TTC549 (cell line): ENCODE data around the gene FANCE.
"Not testable (repeated sequence)": the region's sequence is repeated elsewhere in the genome, so short reads cannot be mapped to it uniquely, and the experiment has no call there.

Source experiments
- FAIRE-seq: peaks from 2 replicates; lab custom pipeline; 2012; peaks lifted over from hg19 to GRCh38; lab: Jason Lieb, UNC

FANCE gene

DNA sequence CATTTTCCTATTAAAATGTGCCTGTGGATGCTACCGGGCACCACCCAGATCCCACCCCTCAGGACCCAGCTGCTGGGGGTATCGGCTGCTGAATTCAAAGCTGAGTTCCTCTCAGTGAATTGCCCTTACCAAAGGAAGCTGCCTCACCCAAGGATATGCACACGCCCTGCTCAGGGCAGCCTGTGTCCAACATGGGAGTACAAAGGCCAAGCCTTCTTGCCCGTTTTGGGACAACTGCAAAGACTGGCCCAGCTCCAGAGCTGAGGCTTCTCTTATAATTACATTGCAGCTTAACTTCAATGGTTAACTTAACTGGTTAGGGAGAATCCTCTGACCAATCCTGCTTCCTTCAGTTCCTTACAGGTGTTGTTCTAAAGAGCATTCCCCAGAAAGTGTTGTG, 19.8 kb upstream of the FANCE start:
- FAIRE-seq = no peak

DNA sequence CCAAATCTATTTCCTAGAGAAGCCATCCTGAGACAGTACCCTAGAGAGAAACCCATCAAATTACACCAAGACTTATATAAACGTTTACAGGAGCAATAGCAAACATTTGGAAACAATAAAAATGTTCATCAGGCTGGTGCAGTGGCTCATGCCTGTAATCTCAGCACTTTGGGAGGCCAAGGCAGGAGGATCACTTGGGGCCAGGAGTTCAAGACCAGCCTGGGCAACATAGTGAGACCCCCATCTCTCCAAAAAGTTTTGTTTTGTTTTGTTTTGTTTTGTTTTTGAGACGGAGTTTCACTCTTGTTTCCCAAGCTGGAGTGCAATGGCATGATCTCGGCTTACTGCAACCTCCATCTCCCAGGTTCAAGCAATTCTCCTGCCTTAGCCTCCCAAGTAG, 19.4 kb upstream of the FANCE start:
- not testable (repeated sequence) for FAIRE-seq

DNA sequence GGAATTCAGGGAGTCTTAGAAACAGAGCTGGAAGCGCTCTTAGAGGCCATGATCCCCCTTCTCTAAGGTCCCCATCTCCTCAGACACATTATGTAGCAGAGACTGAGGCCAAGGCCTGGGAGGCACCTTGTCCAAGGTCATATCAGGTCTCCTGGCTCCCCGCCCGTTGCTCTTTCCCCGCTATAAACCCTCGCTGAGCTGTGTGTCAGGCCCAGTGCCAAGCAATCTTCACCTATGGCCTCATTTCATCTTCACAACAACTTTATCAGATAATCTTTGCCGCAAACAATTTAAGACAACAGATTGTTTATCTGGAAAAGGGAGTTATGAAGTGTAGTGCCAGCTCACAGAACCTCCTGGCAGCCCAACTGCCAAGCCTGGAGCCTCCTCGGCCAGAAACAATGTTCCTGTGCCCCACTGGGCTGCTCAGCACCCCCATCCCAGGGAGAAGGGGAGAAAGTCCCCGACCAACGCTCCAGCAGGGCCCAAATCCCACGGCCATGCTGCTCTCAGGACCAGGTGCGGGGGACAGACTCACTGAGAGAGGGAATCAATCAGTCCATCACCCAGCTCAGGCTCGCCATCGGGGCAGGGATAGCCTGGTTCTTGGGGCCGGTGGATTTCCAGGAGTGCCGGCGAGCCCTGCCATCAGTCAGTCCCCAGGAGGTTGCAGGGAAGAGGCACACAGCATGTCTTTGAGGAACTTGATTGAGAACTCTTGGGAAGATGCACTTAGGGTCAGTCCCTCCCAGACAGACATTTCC, 16.9 kb upstream of the FANCE start:
- FAIRE-seq = no peak

DNA sequence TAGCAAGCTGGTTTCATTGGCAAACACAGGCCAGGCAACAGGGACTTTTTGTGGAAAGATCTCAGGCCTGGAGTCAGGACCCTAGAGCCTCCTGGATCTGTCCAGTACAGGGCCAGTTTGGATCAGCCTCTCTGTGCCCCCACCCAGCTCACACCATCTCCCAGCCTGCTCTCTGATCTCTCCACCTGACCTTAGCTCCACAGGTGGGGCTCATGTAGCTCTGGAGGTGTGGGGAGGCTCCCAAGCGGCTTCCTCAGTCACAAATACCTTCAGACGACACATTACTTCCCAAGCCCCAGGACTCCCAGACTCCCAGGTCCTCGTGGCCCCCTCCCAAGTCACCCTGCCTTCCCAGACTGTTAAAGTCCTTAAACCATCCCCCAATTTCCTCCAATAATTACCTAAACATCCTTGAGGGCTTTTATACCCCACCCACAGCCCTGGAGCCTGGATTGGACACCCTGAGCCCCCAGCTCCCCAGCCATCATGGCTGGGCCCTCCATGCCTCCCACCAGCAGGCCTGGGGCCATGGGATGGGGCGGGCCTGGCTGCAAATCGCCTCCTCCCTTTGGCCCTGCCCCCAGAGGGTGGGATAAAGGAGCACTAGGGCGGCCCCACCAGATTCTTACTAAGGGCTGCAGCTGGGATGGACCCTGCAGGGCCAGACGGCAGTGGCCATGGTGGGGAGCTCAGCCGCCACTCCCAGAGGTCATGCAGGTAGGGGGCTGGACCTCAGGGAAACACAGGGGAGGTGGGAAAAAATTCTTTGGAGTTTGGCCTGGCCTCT, 15.9 kb upstream of the FANCE start:
- no peak for FAIRE-seq

DNA sequence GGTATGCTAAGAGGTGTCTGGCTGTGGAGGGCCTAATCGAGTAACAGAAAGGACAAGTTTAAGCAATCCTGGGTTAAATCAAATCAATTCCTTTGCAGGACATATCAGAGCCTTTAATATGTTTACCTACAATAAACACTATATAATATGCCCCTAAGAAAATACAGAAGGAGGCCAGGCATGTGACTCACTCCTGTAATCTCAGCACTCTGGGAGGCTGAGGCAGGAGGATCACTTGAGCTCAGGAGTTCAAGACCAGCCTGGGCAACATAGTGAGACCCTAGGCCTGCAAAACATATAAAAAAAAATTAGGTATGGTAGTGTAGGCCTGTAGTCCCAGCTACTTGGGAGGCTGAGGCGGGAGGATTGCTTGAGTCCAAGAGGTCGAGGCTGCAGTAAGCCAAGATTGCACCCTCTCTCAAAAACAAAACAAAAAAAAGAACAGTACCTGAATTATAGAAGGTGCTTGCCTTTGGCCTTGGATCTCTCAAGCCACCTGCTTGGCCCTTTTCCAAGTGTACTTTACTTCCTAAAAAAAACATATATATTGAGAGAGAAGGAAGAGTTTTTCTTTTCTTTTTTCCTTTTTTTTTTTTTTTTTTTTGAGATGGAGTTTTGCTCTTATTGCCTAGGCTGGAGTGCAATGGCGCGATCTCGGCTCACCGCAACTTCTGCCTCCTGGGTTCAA, 13.6 kb upstream of the FANCE start:
- FAIRE-seq = not testable (repeated sequence)

DNA sequence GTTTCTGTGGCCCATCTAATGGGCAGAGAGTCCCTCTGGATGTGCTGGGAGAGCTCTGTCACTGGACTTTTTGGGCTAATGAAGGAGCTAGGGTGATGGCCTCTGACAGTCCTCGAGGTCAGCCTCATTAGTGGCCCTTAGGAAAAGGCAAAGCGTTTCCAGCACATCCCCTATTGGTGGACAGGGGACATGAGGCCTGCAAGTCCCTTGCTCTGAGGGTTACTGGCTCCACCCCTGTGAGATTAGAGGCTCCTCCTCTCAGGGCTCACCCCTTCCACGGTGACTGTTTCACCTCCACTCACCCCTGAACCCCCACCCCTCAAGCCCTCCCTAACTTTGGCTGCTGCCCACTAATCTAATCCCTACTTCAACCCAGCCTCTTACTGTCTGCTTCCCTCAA, 12.8 kb upstream of the FANCE start:
- no peak for FAIRE-seq

DNA sequence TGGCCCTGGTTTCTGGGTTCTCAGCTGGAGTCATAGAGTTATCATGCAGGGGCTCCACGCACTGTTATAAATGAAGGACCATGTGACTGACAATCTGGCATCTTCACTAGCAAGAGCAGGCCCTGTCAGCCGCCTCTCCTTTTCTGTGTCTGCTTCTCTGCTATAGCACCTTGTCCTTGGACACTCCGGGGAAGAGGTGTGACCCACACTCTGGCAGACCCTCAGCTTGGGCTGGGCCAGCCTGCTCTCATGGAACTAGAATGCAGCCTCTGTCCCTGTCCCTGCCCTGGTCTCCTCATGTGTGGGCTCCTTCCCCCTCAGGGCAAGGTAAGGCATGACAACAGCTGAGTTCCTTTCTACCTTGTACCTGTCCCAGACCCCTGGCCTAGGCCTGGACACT, 10.9 kb upstream of the FANCE start:
- FAIRE-seq = no peak

DNA sequence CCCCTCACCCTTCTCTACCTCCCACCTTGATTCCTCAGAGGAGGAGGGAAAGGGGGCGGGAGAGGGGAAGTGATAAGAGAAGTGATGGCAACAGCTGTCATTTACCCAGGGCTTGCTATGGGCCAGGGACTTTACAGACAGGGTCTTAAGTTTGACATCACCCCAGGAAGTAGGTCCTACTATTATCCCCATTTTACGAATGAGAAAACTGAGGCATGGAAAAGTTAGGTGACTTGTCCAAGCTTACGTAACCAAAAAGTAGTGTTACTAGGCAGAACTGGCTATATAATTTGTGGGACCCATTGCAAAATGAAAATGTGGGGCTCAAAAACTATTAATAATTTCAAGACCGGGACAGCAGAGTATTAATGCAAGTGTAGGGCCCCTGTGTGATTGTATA, 10.5 kb upstream of the FANCE start:
- FAIRE-seq = no peak

DNA sequence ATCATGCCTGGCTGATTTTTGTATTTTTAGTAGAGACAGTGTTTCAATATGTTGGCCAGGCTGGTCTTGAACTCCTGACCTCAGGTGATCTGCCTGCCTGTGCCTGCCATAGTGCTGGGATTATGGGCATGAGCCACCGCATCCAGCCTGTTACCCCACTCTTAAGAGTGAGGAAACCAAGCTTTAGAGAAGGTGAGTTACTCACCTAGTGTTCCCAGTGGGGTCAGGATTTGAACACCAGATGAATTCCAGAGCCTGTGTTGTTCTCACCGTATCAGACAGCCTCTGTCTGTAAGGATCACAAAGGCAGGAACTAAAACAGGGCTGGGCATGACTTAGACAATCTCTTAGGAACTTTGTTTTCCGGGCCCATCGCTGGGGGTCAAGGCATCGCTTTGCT, 9.4 kb upstream of the FANCE start:
- FAIRE-seq = no peak

DNA sequence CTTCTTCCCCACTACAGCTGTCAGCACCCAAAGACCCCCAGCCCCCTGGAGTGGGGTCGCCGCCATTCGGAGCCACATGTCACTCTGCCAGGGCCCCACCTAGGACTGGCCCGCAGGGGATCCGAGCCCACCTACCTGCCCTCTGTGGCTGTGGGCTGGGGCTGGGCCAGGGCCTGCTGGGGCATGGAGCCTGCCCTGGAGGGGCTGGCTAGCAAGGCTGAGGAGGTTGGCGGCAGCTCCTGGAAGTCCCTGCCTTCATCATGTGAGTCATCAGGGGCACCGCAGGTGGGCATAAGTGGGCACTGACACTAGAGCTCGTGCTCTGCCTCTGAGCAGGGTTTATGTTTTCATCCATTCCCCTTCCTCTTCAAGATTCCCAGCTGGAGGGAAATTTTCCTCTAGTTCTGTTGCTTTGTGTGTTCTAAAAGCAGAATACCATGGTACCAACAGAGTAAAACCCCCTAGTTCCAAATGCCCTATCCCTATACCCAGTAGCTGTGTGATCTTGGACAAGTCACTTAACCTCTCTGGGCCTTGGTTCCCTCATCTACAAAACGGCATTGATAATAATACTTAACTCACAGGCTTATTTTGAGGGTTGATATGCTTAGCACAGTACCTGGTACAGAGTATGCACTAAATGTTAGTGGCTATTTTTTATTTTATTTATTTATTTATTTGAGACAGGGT, 8.7 kb upstream of the FANCE start:
- no peak for FAIRE-seq

DNA sequence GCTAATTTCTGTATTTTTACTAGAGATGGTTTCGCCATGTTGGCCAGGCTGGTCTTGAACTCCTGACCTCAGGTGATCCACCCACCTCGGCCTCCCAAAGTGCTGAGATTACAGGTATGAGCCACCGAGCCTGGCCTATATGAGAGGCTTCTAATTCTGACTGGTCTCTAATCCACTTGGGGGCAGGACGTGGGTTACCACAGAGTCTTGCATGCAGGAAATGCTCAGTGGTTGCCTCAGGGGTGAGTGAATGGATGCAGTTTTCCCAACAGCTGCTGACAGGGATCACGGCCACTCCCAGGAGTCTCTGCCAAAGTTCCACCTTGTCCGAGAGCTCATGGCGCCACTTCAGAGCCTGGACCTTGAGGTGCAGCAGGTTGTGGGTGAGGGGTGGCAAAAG, 6.4 kb upstream of the FANCE start:
- no peak for FAIRE-seq

DNA sequence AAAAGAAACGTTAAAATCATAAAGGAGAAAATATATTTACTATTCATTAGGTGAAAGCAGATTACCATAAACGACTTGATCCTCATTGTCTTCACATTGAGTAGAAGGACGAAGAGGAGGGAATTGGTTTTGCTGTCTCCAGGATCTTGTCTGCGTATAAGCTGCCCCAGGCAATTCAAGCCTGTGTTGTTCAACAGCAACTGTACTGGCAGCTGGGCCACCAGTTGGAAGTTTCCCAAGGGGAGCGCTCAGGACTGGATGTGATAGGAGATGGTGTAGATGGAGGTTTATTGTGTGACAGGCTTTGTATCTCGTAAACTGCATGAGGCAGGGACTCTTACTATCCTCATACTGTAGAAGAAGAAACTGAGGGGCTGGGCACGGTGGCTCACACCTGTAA, 3.9 kb upstream of the FANCE start:
- no peak for FAIRE-seq

DNA sequence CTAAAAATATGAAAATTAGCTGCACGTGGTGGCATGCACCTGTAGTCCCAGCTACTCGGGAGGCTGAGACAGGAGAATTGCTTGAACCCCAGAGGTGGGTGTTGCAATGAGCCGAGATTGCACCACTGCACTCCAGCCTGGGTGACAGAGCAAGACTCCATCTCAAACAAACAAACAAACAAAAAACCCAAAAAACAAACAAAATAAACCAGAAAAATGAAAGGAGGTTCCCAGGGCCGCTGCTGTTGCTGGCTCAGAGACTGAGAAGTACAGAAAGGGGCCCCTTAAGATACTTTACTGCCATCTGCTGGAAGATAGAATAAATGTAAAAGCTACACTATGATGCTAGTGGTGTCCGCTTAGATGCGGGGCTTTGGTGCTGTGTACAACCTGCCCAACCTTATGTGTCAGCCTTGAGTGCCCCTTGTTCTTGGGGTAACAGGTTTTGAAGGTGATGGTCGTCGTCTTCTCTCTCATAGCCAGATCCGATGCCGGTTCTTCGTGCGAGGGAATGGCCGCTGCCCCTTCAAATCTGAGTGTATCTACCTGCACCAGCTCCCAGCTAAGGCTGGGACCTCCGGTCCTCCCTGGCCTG, 2.8 kb upstream of the FANCE start:
- peak; percentile 37 for FAIRE-seq

DNA sequence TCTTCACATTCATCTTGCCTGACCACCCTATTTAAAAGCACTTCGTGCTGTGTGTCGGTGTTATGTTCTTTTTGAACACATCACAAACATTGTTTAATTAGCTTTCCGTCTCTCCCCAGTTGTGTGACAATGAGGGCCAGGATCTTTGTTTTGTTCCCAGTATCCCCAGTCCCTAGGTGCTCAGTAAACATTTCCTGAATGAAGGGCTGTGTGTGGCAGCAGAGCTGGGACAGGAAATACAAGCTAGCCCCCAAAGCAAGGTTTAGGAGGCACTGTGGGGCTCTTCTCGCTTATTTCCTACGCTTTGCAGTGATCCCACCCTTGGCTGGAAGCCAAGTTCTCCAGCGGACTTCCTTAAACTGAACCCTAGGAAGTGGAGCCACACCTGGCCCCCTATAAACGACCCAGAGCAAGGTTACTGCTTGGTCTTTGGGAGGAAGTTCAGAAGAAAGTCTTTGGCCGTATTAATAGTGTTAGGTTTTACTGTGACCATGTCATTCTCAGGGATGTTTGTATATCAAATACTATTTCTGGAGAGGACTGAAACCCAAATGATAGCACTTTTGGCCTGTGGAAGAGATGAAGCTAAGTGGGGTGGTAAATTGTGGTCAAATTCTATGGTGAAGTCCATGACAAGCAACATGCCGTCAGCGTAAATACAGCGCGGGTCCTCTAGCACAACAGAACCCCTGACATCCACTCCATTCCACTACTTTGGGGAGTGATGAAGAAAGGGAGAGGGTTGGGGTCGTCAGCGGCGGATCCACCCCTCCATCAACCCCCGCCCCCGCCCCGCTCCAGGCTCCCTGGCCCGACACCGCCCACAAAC, 570 bp upstream of the FANCE start:
- no peak for FAIRE-seq

DNA sequence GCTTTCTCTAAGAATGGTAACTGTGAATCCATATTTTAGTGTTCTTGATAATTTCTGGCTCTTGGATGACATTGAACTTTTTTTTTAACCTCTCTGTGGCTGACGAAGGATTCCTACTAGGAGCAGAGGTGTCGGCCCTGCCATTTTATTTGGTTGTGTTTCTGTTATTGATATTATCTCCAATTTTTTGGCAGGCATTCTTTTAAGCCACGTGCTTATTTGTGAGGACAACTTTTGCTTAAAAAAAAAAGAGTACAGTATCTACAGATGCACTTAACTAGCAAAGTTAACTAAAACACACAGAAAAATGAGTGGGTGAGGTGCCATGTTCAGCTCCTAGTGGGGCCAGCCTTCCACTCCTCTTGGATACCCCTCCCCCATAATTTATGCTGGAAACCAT, 1.1 kb downstream of the FANCE start:
- FAIRE-seq = no peak

DNA sequence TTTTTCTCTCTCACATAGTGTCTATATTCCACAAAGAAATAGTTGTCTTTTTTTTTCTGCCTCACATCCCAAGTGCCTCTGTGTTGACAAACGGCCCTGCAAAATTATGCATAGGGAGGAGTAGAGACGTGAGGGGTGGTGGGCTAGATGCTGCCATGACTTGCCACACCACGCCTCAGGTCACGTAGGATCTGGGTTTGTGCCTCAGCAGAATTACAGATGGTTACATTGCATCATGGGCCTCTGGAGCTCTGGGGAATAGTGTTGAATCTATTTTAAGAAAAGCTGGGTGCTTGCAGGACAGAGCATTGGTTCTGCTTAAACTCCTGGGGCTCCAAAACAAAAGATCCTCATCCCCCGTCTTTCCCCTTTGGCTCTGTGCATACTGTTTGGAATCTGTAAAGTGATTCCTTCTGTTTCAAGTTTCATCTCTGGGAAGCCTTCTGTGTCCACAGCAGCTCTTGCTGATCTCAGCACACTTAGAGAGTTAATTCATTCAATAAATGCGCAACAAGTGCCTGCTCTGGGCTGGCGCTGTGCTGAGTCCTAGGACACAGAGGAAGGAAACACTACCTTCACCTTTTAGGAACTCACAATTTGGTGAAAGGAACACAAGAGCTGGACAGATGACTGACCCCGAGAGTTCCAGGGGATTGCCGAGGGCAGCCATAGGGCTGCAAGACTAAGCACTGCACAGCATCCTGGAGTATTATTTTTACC, 2.4 kb downstream of the FANCE start:
- no peak for FAIRE-seq

DNA sequence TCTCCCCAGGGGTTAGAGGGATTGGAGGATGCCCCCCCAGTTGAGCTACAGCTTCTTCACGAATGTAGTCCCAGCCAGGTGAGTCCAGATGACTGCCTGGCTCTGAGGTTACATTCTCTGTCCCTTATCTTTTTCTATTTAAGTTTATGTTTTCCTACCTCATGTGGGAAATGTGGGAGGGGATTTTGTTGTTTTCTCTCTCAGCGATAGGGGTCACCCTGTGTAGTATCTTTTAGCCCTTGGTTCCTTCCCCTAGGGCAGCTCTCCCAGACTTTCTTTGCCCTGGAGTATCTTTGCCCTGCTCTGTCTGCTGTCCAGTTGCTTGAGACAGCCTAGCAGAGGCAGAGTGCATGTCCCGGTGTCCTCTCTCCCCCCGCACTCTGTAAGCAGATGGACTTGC, 5.8 kb downstream of the FANCE start:
- FAIRE-seq = no peak

DNA sequence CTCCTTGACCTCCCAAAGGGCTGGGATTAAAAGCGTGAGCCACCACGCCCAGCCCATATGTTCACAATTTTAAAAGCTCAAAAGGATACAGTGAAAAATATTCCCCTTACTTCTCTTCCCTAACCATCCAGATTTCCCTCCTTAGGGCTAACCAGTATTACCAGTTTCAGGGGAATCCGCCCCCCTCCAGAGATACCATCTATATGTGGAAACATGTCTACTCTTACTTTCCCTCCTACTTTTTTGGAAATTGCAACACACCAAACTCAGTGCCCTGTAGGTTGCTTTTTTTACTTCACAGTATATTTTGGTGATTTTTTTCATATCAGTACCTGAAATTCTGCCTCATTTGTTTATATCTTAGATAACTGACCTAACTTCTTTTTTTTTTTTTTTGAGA, 9.1 kb downstream of the FANCE start:
- FAIRE-seq = no peak

DNA sequence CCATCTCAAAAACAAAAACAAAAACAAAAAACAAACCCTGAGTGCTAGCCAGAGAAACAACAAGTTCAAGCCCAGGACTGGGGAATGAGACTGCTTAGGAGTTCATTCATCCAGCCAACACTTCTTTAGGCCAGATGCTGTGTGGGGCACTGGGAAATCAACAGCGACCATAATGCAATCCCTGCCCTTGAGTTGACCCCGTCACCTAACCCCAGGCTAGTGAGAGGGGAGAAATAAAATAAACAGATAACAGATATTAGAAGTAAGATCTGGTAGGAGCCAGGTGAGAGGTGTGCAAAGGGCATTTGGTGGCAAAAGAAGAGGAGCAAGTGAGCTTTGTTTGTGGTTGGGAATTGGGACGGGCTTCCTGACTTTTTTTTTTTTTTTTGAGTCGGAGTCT, 11.2 kb downstream of the FANCE start:
- FAIRE-seq = no peak

DNA sequence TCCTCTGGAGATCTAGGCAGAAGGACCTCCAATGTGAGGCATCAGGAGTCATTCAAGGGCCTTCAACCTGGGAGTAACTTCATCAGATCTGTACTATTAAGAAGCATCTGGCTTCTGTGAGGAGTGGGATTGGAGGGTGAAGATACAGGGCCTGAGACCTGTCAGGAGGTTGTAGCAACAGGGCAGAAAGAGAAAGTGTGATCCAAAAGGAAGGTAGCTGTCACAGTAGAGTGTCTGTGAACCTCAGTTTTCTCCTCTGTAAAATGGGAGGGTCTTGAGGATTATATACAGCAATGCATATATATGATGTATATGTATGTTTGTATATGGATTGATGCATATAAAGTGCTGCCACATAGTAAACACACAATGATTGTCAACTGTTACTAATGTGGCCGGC, 13.5 kb downstream of the FANCE start:
- FAIRE-seq = no peak
